Measurements from ENCODE around the gene ADAMTSL1. TPM values are rescaled to one million over a fixed set of nuclear protein-coding genes. Genes with fewer than 3 reads are reported as not detected.

The ADAMTSL1 gene
- total and polyA plus RNA-seq, 2 experiments from 2014 or later: 2.3 to 5.0 TPM

DNA sequence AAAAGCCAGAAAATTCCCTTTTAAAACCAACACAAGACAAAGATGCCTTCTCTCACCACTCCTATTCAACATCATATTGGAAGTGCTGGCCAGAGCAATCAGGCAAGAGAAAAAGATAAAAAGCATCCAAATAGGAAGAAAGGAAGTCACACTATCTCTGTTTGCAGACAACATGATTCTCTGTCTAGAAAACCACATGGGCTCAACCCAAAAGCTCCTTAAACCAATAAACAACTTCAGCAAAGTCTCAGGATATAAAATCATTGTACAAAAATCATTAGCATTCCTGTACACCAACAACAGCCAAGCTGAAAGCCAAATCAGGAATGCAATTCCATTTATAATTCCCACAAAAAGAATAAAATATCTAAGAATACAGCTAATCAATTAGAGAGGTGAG, 112.0 kb downstream of the ADAMTSL1 start (continued):
- TF ChIP-seq CTCF (conservative IDR thresholded peaks at IDR 0.05; ENCODE audit: low read depth in 2 of 2) (no peak), JUNB (IDR thresholded peaks at IDR 0.05; ENCODE audit: unreplicated experiment) (no peak), CREB1 (CRISPR knock-in tag; IDR thresholded peaks at IDR 0.05; ENCODE audit: low read depth) (no peak), REST (IDR thresholded peaks at IDR 0.05; ENCODE audit: unreplicated experiment) (no peak), NANOG (IDR thresholded peaks at IDR 0.05; ENCODE audit: borderline replicate concordance) (no peak), EZH2 (IDR thresholded peaks at IDR 0.05; ENCODE audit: low read depth, unreplicated experiment) (no peak)

GRCh38 chr9:18588002-18588401, 114.0 kb downstream of the ADAMTSL1 start:
- Histone ChIP-seq H3K36me3 (ENCODE audit: insufficient read depth) (no peaks in the 10 kb centered on the region), H3K27ac (ENCODE audit: low read depth) (no peak overlapping the region), H3K4me3 (no peak overlapping the region), H3K27me3 (ENCODE audit: insufficient read depth) (no peaks in the 10 kb centered on the region), H3F3A (replicated peaks; ENCODE audit: low read depth) (no peaks in the 10 kb centered on the region), H3K4me2 (no peak overlapping the region), H3K4me1 (ENCODE audit: insufficient read depth) (no peaks in the 10 kb centered on the region), H2AFZ (no peak overlapping the region), H3K79me2 (replicated peaks; ENCODE audit: insufficient read depth) (no peaks in the 10 kb centered on the region), H4K20me1 (replicated peaks; ENCODE audit: insufficient read depth) (no peaks in the 10 kb centered on the region), H3K9me2 (ENCODE audit: insufficient read depth) (no peaks in the 10 kb centered on the region)
- H3K27ac Mint-ChIP-seq: no peak overlapping the region
- H3K27me3 Mint-ChIP-seq (ENCODE audit: insufficient read depth, low read depth, poor library complexity): no peaks in the 10 kb centered on the region
- ATAC-seq (no peak), DNase-seq (ENCODE audit: low spot score) (no peak)
- peaks cover 9% of the 10 kb centered on the region; the same call in 2 of the 3 replicates for H3K36me3 Mint-ChIP-seq (ENCODE audit: low read depth)
- H3K4me3 Mint-ChIP-seq: no peak overlapping the region
- H3K4me1 Mint-ChIP-seq: no peaks in the 10 kb centered on the region
- peaks cover 17% of the 10 kb centered on the region for H3K9me3 Mint-ChIP-seq
- TF ChIP-seq ZNF462 (CRISPR knock-in tag; IDR thresholded peaks at IDR 0.05) (no peak), NANOG (IDR thresholded peaks at IDR 0.05; ENCODE audit: borderline replicate concordance) (no peak), JUNB (IDR thresholded peaks at IDR 0.05; ENCODE audit: unreplicated experiment) (no peak), STAT1 (IDR thresholded peaks at IDR 0.05; ENCODE audit: unreplicated experiment) (no peak), CTCF (conservative IDR thresholded peaks at IDR 0.05; ENCODE audit: low read depth in 2 of 2) (no peak), POLR2AphosphoS5 (IDR thresholded peaks at IDR 0.05; ENCODE audit: low read depth) (no peak), ZNF331 (CRISPR knock-in tag; IDR thresholded peaks at IDR 0.05; ENCODE audit: low read depth) (no peak), ZNF114 (CRISPR knock-in tag; IDR thresholded peaks at IDR 0.05) (no peak), CREB1 (CRISPR knock-in tag; IDR thresholded peaks at IDR 0.05; ENCODE audit: low read depth) (no peak), EZH2 (IDR thresholded peaks at IDR 0.05; ENCODE audit: low read depth, unreplicated experiment) (no peak)
